Measurements from ENCODE around the gene ZNF84. TPM values are rescaled to one million over a fixed set of nuclear protein-coding genes. Genes with fewer than 3 reads are reported as not detected.

The ZNF84 gene
- total and polyA plus RNA-seq, 10 of the 15 experiments (the other 5 are each of a cell fraction or from before 2014, with no cell fraction given) = 10.4 to 35.3 (median 16.6) TPM

DNA sequence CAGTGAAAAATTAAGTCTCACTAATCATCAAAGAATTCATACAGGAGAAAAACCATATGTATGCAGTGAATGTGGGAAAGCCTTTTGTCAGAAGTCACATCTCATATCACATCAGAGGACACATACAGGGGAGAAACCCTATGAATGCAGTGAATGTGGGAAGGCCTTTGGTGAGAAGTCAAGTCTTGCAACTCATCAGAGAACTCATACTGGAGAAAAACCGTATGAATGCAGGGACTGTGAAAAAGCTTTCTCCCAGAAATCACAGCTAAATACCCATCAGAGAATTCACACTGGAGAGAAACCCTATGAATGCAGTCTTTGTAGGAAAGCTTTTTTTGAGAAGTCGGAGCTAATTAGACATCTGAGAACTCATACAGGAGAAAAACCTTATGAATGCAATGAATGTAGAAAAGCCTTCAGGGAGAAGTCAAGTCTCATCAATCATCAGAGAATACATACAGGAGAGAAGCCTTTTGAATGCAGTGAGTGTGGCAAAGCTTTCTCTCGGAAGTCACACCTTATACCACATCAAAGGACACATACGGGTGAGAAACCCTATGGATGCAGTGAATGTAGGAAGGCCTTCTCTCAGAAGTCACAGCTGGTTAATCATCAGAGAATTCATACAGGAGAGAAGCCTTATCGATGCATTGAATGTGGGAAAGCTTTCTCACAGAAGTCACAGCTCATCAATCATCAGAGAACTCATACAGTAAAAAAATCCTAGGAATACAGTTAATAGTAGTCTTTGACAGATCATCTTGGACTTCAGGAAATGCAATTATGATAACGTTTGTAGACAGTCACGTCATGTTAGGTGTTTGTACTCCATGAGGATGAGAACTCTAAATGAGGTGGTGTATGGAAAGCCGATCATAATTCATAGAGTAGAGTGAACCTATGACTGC lies 21.1 kb downstream of the ZNF84 start:
- FAIRE-seq = no peak
- H3K79me2 ChIP-seq (ENCODE audit: control insufficient read depth, insufficient read depth, low read length) = no peaks in the 10 kb centered on the region
- H3K27ac ChIP-seq (ENCODE audit: control insufficient read depth, insufficient read depth) = no peak overlapping the region
- CTCF ChIA-PET = no interaction called here
- H3K36me3 ChIP-seq (ENCODE audit: control insufficient read depth in 2 of 2, insufficient read depth in 2 of 2, low read length in 1 of 2) = peaks cover 0 to 8% of the 10 kb centered on the region in 2 experiments; a peak in 2 of 4 replicates
- H2AFZ ChIP-seq (ENCODE audit: control insufficient read depth, low read depth, low read length) = no peak overlapping the region
- no peak overlapping the region for H3K4me2 ChIP-seq (ENCODE audit: control insufficient read depth, insufficient read depth)
- DNase-seq (ENCODE audit: low read depth, low spot score) = no peak
- H3K9me3 ChIP-seq (replicated peaks; ENCODE audit: control insufficient read depth, insufficient read depth, low read length) = peaks cover 67% of the 10 kb centered on the region
- in situ Hi-C loops (cut with MboI) (no loop called here), intact Hi-C loops (cut with micrococcal nuclease; ENCODE audit: unreplicated experiment) (no loop called here)
- WGBS (ENCODE audit: insufficient coverage, insufficient replicate concordance, low lambda C conversion rate, missing lambda C conversion rate) = 69% methylated on average over 8 of the region's 8 CpGs
- no peak for ATAC-seq
- H3K4me1 ChIP-seq (ENCODE audit: control insufficient read depth, insufficient read depth, low read length) = no peaks in the 10 kb centered on the region
- H4K20me1 ChIP-seq (ENCODE audit: control insufficient read depth, insufficient read depth) = no peaks in the 10 kb centered on the region
- no TSS peak for BruUV-seq (replicated peaks)
- no peak overlapping the region for H3K4me3 ChIP-seq
- no peaks in the 10 kb centered on the region for H3K27me3 ChIP-seq (replicated peaks in 1 of 2; ENCODE audit: control insufficient read depth in 2 of 2, insufficient read depth in 2 of 2, low read length in 1 of 2)
- RAD21 ChIA-PET (ENCODE audit: unreplicated experiment) = no interaction called here
- POLR2A ChIA-PET = no interaction called here
- H3K9ac ChIP-seq (ENCODE audit: control insufficient read depth, insufficient read depth, low read length) = no peak overlapping the region
- SMC1A ChIA-PET (ENCODE audit: uncharacterized antibody, unreplicated experiment) = interaction anchor here (1.5 kb wide), 1 partner anchor 20 kb away, joined by 6 read pairs; no protein-coding TSS in a partner anchor
- TF ChIP-seq CBX5 (IDR thresholded peaks at IDR 0.05; ENCODE audit: low read depth) (peak; percentile 97), NFIC (IDR thresholded peaks at IDR 0.05; ENCODE audit: low read depth, low read length) (no peak), ZNF207 (IDR thresholded peaks at IDR 0.05; ENCODE audit: borderline replicate concordance) (no peak), HDAC2 (IDR thresholded peaks at IDR 0.05) (no peak), SMAD5 (IDR thresholded peaks at IDR 0.05; ENCODE audit: low read depth) (no peak), IRF4 (IDR thresholded peaks at IDR 0.05; ENCODE audit: low read depth, low read length) (no peak), SREBF1 (IDR thresholded peaks at IDR 0.05; ENCODE audit: low read length) (no peak), SREBF2 (IDR thresholded peaks at IDR 0.05; ENCODE audit: low read length) (no peak), GABPA (IDR thresholded peaks at IDR 0.05; ENCODE audit: low read depth) (no peak), MEF2B (IDR thresholded peaks at IDR 0.05; ENCODE audit: partially characterized antibody, poor library complexity, severe bottlenecking) (no peak)
- TF ChIP-seq, protein P1, sequence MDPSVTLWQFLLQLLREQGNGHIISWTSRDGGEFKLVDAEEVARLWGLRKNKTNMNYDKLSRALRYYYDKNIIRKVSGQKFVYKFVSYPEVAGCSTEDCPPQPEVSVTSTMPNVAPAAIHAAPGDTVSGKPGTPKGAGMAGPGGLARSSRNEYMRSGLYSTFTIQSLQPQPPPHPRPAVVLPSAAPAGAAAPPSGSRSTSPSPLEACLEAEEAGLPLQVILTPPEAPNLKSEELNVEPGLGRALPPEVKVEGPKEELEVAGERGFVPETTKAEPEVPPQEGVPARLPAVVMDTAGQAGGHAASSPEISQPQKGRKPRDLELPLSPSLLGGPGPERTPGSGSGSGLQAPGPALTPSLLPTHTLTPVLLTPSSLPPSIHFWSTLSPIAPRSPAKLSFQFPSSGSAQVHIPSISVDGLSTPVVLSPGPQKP (IDR thresholded peaks at IDR 0.05; ENCODE audit: low read depth, low read length) = no peak
- TF ChIP-seq, protein P2, sequence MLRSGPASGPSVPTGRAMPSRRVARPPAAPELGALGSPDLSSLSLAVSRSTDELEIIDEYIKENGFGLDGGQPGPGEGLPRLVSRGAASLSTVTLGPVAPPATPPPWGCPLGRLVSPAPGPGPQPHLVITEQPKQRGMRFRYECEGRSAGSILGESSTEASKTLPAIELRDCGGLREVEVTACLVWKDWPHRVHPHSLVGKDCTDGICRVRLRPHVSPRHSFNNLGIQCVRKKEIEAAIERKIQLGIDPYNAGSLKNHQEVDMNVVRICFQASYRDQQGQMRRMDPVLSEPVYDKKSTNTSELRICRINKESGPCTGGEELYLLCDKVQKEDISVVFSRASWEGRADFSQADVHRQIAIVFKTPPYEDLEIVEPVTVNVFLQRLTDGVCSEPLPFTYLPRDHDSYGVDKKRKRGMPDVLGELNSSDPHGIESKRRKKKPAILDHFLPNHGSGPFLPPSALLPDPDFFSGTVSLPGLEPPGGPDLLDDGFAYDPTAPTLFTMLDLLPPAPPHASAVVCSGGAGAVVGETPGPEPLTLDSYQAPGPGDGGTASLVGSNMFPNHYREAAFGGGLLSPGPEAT (IDR thresholded peaks at IDR 0.05; ENCODE audit: low read depth) = peak; percentile 45; the same call in 1 of the 2 replicates
- TF ChIP-seq, protein P3, sequence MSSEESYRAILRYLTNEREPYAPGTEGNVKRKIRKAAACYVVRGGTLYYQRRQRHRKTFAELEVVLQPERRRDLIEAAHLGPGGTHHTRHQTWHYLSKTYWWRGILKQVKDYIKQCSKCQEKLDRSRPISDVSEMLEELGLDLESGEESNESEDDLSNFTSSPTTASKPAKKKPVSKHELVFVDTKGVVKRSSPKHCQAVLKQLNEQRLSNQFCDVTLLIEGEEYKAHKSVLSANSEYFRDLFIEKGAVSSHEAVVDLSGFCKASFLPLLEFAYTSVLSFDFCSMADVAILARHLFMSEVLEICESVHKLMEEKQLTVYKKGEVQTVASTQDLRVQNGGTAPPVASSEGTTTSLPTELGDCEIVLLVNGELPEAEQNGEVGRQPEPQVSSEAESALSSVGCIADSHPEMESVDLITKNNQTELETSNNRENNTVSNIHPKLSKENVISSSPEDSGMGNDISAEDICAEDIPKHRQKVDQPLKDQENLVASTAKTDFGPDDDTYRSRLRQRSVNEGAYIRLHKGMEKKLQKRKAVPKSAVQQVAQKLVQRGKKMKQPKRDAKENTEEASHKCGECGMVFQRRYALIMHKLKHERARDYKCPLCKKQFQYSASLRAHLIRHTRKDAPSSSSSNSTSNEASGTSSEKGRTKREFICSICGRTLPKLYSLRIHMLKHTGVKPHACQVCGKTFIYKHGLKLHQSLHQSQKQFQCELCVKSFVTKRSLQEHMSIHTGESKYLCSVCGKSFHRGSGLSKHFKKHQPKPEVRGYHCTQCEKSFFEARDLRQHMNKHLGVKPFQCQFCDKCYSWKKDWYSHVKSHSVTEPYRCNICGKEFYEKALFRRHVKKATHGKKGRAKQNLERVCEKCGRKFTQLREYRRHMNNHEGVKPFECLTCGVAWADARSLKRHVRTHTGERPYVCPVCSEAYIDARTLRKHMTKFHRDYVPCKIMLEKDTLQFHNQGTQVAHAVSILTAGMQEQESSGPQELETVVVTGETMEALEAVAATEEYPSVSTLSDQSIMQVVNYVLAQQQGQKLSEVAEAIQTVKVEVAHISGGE (CRISPR knock-in tag; IDR thresholded peaks at IDR 0.05) = no peak
